HG03103 (cell line): ENCODE results near the gene N4BP2.
A peak's percentile ranks its signal among the peaks of the same experiment; 100 is the strongest.

ENCODE experiments used
- ATAC-seq: cut with Tn5 transposase; IDR thresholded peaks from one replicate; pipeline ENCODE4 v1.9.1; 2021; ENCODE audit warnings: low read depth; ENCODE audit not compliant: unreplicated experiment

N4BP2 gene

DNA sequence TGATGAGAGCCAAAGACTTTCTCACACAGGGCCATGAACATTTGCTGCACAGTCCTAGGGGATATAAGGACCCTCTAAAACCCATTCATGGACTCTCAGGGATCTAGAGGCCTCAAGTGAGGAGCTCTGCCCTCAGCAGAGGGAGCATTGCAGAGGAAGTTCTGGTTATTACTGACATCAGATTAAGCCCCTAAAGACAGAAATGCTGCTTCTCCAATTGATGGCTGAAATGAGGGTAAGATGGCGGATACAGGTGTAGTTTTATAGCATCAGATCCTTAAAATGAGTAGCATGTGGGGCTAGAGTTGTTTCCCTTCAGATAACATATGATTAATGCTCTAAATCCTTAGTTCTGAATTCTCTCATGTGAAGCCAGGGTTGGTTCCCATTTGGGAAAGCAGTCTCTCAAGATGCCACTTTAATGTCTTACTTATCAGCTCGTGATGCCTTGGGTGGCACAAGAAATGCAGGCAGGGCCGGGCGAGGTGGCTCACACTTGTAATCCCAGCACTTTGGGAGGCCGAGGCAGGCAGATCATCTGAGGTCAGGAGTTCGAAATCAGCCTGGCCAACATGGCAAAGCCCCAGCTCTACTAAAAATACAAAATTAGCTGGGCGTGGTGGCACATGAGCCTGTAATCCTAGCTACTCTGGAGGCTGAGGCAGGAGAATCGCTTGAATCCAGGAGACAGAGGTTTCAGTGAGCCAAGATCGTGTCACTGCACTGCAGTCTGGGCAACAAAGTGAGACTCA, 148.0 kb downstream of the N4BP2 start:
- no peak for ATAC-seq

DNA sequence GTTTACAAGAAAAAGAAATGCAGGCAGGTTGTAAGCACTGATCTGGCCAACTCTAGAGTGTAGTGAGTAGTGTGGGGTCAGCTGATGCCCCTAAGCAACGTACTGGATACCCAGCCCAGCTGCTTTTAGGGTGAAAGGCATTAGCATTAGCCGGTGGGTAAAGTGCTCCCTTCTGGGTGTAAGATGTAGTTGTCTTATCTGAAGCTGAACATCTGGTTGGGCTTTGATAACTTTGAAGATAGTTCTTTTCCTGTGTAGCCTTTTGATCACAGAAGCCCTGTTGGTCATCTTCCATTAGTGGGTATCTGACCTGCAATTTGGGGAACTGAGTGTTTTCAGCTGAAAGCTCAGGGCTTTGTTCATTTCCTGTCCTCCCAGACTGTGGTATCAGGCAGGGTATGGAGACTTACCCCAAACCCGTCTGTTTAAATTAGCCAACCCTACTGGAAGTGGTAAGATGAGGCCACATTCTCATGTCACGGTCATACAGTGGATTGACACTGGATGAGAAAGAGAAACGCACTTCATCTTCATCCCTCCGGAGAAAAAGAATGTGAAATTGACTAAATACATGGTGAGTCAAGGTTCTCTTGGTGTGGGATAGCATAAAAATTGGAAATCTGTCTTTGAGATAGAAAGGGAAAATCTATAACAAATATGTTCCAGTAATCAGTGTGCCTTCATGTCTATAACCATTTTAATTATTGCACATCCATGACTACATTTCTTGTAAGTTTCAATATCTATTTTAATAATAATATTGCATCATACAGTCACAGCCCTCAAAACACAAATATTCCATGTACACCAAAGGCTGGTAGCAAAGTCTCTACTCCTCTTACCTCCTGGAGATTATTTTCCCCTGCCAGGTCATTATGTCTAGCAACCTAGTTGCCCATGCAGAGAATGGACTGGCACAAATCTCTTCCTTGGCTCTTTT, 148.9 kb downstream of the N4BP2 start:
- ATAC-seq, result peak; percentile 56

DNA sequence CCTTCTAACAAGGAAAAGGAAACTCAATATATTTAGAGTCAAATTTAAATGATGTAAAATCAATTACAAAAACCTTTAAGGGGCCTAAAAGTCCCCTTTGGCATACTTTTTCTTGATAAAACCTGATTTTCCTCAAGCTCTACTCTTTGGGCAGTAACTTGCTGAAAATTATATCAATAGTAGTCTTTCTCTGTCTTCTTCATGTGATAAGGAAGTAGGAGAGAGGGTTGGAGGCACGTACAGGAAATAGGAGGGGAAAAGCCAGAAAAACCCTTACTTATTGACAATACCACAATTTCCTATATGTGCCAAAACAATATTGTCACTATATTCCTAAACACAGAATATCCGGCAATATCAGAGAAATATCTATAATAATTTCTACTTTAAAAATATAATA, 149.8 kb downstream of the N4BP2 start:
- no peak for ATAC-seq
